ENCODE measurements around the gene RIBC2. TPM values are rescaled to one million over a fixed set of nuclear protein-coding genes. Genes with fewer than 3 reads are reported as not detected.

Gene RIBC2
- polyA plus RNA-seq, 2 of the 4 experiments (the other 2 are of a cell fraction): 3.0 to 3.8 TPM

DNA sequence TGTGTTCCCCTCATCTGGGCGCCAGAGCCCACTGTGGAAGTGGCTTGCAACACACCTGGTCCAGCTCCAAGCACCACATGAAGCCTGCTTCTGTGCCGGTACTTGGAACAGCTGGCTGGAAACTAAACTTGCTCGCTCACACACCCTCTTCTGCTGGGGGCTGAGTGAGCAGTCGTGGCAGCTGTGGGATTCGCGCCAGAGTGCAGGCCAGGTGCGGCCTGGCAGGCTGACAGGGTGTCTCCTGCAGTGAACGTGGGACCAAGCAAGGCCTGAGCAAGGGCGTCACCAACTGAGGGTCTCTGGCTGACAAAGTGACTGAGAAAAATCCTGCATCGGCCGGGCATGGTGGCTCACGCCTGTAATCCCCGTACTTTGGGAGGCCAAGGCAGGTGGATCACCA is 15.3 kb upstream of the RIBC2 start:
- POLR2A ChIA-PET: no interaction called here
- ATAC-seq: no peak

DNA sequence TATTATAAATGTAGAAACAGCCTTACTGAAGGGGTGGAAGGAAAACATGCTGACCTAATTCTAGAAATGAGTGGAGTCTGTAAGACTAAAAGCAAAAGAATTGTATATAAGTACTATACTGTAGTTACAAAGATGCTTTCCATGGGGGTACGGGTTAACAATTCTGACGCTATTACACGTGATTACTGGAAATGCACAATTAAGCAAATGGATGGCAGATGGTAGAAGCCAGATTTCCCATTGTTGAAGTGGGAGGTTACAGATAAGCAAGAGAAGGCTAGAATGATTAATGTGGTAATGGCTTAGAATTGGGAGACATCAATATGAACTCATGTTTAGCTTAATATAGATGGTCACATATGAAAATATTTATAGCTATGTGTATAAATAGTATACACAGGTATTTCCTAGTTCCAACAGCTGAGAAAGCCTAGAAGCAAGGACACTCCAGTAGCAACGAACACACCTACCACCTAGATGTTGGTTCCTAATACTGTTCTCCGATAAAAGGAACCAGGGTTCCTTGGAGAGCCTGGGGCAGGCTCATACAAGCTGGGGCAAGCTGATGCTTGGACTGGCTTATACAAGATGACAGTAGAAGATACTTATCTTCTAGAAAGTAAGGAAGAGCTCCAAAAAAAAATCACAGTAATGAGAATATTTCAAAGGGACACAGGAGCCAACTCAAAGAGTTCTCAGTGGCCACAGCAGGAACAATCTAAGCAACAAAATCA is 13.6 kb upstream of the RIBC2 start:
- no peaks in the 10 kb centered on the region for H3K4me1 ChIP-seq
- no peak overlapping the region for H3K4me3 ChIP-seq
- ATAC-seq (no peak), DNase-seq (ENCODE audit: low read depth in 1 of 2, low spot score in 1 of 2) (no peak), FAIRE-seq (no peak)
- TF ChIP-seq BHLHE40 (IDR thresholded peaks at IDR 0.05; ENCODE audit: low read depth, low read length): no peak
- no peak for TF ChIP-seq FOXS1 (CRISPR knock-in tag; IDR thresholded peaks at IDR 0.05)
- no peak for TF ChIP-seq PHF8 (IDR thresholded peaks at IDR 0.05; ENCODE audit: borderline replicate concordance, low read depth)
- TF ChIP-seq, protein P1, sequence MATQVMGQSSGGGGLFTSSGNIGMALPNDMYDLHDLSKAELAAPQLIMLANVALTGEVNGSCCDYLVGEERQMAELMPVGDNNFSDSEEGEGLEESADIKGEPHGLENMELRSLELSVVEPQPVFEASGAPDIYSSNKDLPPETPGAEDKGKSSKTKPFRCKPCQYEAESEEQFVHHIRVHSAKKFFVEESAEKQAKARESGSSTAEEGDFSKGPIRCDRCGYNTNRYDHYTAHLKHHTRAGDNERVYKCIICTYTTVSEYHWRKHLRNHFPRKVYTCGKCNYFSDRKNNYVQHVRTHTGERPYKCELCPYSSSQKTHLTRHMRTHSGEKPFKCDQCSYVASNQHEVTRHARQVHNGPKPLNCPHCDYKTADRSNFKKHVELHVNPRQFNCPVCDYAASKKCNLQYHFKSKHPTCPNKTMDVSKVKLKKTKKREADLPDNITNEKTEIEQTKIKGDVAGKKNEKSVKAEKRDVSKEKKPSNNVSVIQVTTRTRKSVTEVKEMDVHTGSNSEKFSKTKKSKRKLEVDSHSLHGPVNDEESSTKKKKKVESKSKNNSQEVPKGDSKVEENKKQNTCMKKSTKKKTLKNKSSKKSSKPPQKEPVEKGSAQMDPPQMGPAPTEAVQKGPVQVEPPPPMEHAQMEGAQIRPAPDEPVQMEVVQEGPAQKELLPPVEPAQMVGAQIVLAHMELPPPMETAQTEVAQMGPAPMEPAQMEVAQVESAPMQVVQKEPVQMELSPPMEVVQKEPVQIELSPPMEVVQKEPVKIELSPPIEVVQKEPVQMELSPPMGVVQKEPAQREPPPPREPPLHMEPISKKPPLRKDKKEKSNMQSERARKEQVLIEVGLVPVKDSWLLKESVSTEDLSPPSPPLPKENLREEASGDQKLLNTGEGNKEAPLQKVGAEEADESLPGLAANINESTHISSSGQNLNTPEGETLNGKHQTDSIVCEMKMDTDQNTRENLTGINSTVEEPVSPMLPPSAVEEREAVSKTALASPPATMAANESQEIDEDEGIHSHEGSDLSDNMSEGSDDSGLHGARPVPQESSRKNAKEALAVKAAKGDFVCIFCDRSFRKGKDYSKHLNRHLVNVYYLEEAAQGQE (IDR thresholded peaks at IDR 0.05): no peak
- no peak for TF ChIP-seq NPAS2 (CRISPR knock-in tag; IDR thresholded peaks at IDR 0.05; ENCODE audit: borderline replicate concordance)
- no peak for TF ChIP-seq ZC3H11A (IDR thresholded peaks at IDR 0.05)
- TF ChIP-seq CHD2 (IDR thresholded peaks at IDR 0.05; ENCODE audit: low read length, partially characterized antibody): no peak
- no peak for TF ChIP-seq TFCP2L1 (CRISPR knock-in tag; IDR thresholded peaks at IDR 0.05)
- no peak for TF ChIP-seq JUN (IDR thresholded peaks at IDR 0.05)
- TF ChIP-seq SMC3 (IDR thresholded peaks at IDR 0.05): no peak
- no peak for TF ChIP-seq FOSL2 (IDR thresholded peaks at IDR 0.05)
- no peak for TF ChIP-seq FOSL2 (CRISPR knock-in tag; IDR thresholded peaks at IDR 0.05)
- no peak for TF ChIP-seq POLR2A (IDR thresholded peaks at IDR 0.05; ENCODE audit: low read length)
- no peak for TF ChIP-seq RFX5 (IDR thresholded peaks at IDR 0.05)
- no peak for TF ChIP-seq CBX8 (IDR thresholded peaks at IDR 0.05)
- TF ChIP-seq NFE2L2 (conservative IDR thresholded peaks at IDR 0.05; ENCODE audit: low read length): no peak
- WGBS (ENCODE audit: missing lambda C conversion rate): 79% methylated on average over 5 of the region's 5 CpGs
- H3K27ac ChIP-seq: no peak overlapping the region
- no peak overlapping the region for H3K4me2 ChIP-seq
- H3K9me3 ChIP-seq: no peaks in the 10 kb centered on the region
- ChIA-PET CTCF (interaction anchor here (1.2 kb wide), 1 partner anchor 299 kb away, joined by 3 read pairs; no protein-coding TSS in a partner anchor), POLR2A (no interaction called here)

More for the DNA sequence above, 15.3 kb upstream of the RIBC2 start:
- Histone ChIP-seq H3K4me3 (no peak overlapping the region), H3K4me1 (no peaks in the 10 kb centered on the region), H3K27ac (no peak overlapping the region), H3K9me3 (no peaks in the 10 kb centered on the region), H3K4me2 (no peak overlapping the region)
- WGBS (ENCODE audit: missing lambda C conversion rate): 94% methylated on average over 7 of the region's 13 CpGs
- CTCF ChIA-PET: interaction anchor here (0.6 kb wide), 1 partner anchor 40 kb away, joined by 3 read pairs; no protein-coding TSS in a partner anchor
- TF ChIP-seq HOXA7 (CRISPR knock-in tag; IDR thresholded peaks at IDR 0.05): no peak
- no peak for TF ChIP-seq ZSCAN20 (CRISPR knock-in tag; IDR thresholded peaks at IDR 0.05)
- no peak for TF ChIP-seq TP53 (CRISPR knock-in tag; IDR thresholded peaks at IDR 0.05)
- TF ChIP-seq PHF8 (IDR thresholded peaks at IDR 0.05; ENCODE audit: borderline replicate concordance, low read depth): no peak
- no peak for TF ChIP-seq BHLHE40 (IDR thresholded peaks at IDR 0.05; ENCODE audit: low read depth, low read length)
- TF ChIP-seq, protein P2, sequence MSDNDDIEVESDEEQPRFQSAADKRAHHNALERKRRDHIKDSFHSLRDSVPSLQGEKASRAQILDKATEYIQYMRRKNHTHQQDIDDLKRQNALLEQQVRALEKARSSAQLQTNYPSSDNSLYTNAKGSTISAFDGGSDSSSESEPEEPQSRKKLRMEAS (IDR thresholded peaks at IDR 0.05): no peak
- TF ChIP-seq, protein P3, sequence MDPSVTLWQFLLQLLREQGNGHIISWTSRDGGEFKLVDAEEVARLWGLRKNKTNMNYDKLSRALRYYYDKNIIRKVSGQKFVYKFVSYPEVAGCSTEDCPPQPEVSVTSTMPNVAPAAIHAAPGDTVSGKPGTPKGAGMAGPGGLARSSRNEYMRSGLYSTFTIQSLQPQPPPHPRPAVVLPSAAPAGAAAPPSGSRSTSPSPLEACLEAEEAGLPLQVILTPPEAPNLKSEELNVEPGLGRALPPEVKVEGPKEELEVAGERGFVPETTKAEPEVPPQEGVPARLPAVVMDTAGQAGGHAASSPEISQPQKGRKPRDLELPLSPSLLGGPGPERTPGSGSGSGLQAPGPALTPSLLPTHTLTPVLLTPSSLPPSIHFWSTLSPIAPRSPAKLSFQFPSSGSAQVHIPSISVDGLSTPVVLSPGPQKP (IDR thresholded peaks at IDR 0.05; ENCODE audit: low read depth, low read length): no peak
- TF ChIP-seq, protein P4, sequence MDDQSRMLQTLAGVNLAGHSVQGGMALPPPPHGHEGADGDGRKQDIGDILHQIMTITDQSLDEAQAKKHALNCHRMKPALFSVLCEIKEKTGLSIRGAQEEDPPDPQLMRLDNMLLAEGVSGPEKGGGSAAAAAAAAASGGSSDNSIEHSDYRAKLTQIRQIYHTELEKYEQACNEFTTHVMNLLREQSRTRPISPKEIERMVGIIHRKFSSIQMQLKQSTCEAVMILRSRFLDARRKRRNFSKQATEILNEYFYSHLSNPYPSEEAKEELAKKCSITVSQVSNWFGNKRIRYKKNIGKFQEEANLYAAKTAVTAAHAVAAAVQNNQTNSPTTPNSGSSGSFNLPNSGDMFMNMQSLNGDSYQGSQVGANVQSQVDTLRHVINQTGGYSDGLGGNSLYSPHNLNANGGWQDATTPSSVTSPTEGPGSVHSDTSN (IDR thresholded peaks at IDR 0.05): no peak
- no peak for TF ChIP-seq FOXS1 (CRISPR knock-in tag; IDR thresholded peaks at IDR 0.05)
- TF ChIP-seq POLR2A (IDR thresholded peaks at IDR 0.05; ENCODE audit: low read length): no peak
- TF ChIP-seq CHD2 (IDR thresholded peaks at IDR 0.05; ENCODE audit: low read length, partially characterized antibody): no peak
- TF ChIP-seq RAD21 (conservative IDR thresholded peaks at IDR 0.05 in 1 of 2, IDR thresholded peaks at IDR 0.05 in 1 of 2): no peak
- no peak for TF ChIP-seq NFE2L2 (conservative IDR thresholded peaks at IDR 0.05; ENCODE audit: low read length)
- no peak for TF ChIP-seq POLR2AphosphoS2 (conservative IDR thresholded peaks at IDR 0.05; ENCODE audit: low read length)
- FAIRE-seq: no peak
- no peak for DNase-seq (ENCODE audit: low read depth in 1 of 2, low spot score in 1 of 2)
